ENCODE measurements around the gene DNAI2.
"Not testable (repeated sequence)": the region's sequence is repeated elsewhere in the genome, so short reads cannot be mapped to it uniquely, and the experiment has no call there.

Gene DNAI2

GRCh38 chr17:74271901-74272561, 2.0 kb upstream of the DNAI2 start:
- H3K36me3 ChIP-seq (ENCODE audit: insufficient read depth, low read length): no peaks in the 10 kb centered on the region
- no peak overlapping the region for H3K4me3 ChIP-seq (ENCODE audit: low read length)
- no peaks in the 10 kb centered on the region for H3K9me3 ChIP-seq (ENCODE audit: low read length)
- H3K27me3 ChIP-seq (ENCODE audit: insufficient read depth, low read length): no peaks in the 10 kb centered on the region
- H2AFZ ChIP-seq (ENCODE audit: low read depth, low read length): no peak overlapping the region
- peaks cover 59% of the 10 kb centered on the region for H3K4me1 ChIP-seq (ENCODE audit: insufficient read depth, low read length)

- Histone ChIP-seq H3K4me3 (ENCODE audit: low read length) (no peak overlapping the region), H3K4me1 (ENCODE audit: insufficient read depth, low read length) (peaks cover 67% of the 10 kb centered on the region), H3K9me3 (ENCODE audit: low read length) (no peaks in the 10 kb centered on the region), H2AFZ (ENCODE audit: low read depth, low read length) (no peak overlapping the region), H3K27me3 (ENCODE audit: insufficient read depth, low read length) (no peaks in the 10 kb centered on the region), H3K36me3 (ENCODE audit: insufficient read depth, low read length) (no peaks in the 10 kb centered on the region)
Observed at GRCh38 chr17:74272731-74273201, 1.3 kb upstream of the DNAI2 start.

- Histone ChIP-seq H3K4me3 (ENCODE audit: low read length) (no peak overlapping the region), H3K4me1 (ENCODE audit: insufficient read depth, low read length) (peaks cover 69% of the 10 kb centered on the region), H3K27me3 (ENCODE audit: insufficient read depth, low read length) (no peaks in the 10 kb centered on the region), H3K9me3 (ENCODE audit: low read length) (no peaks in the 10 kb centered on the region), H2AFZ (ENCODE audit: low read depth, low read length) (no peak overlapping the region), H3K36me3 (ENCODE audit: insufficient read depth, low read length) (no peaks in the 10 kb centered on the region)
Observed at GRCh38 chr17:74274709-74275340, 791 bp downstream of the DNAI2 start.

GRCh38 chr17:74276051-74276476, 2.0 kb downstream of the DNAI2 start:
- Histone ChIP-seq H3K36me3 (ENCODE audit: insufficient read depth, low read length) (no peaks in the 10 kb centered on the region), H3K4me3 (ENCODE audit: low read length) (no peak overlapping the region), H3K27me3 (ENCODE audit: insufficient read depth, low read length) (no peaks in the 10 kb centered on the region), H3K4me1 (ENCODE audit: insufficient read depth, low read length) (peaks cover 60% of the 10 kb centered on the region), H2AFZ (ENCODE audit: low read depth, low read length) (no peak overlapping the region), H3K9me3 (ENCODE audit: low read length) (no peaks in the 10 kb centered on the region)

- Histone ChIP-seq H3K4me1 (ENCODE audit: insufficient read depth, low read length) (peaks cover 55% of the 10 kb centered on the region), H2AFZ (ENCODE audit: low read depth, low read length) (no peak overlapping the region), H3K27me3 (ENCODE audit: insufficient read depth, low read length) (no peaks in the 10 kb centered on the region), H3K36me3 (ENCODE audit: insufficient read depth, low read length) (no peaks in the 10 kb centered on the region), H3K9me3 (ENCODE audit: low read length) (no peaks in the 10 kb centered on the region), H3K4me3 (ENCODE audit: low read length) (no peak overlapping the region)
Observed at GRCh38 chr17:74276541-74277009, 2.5 kb downstream of the DNAI2 start.

- Histone ChIP-seq H3K36me3 (ENCODE audit: insufficient read depth, low read length) (no peaks in the 10 kb centered on the region), H2AFZ (ENCODE audit: low read depth, low read length) (no peak overlapping the region), H3K9me3 (ENCODE audit: low read length) (no peaks in the 10 kb centered on the region), H3K27me3 (ENCODE audit: insufficient read depth, low read length) (no peaks in the 10 kb centered on the region), H3K4me3 (ENCODE audit: low read length) (no peak overlapping the region), H3K4me1 (ENCODE audit: insufficient read depth, low read length) (peaks cover 42% of the 10 kb centered on the region)
Observed at GRCh38 chr17:74277935-74278334, 3.9 kb downstream of the DNAI2 start.

DNA sequence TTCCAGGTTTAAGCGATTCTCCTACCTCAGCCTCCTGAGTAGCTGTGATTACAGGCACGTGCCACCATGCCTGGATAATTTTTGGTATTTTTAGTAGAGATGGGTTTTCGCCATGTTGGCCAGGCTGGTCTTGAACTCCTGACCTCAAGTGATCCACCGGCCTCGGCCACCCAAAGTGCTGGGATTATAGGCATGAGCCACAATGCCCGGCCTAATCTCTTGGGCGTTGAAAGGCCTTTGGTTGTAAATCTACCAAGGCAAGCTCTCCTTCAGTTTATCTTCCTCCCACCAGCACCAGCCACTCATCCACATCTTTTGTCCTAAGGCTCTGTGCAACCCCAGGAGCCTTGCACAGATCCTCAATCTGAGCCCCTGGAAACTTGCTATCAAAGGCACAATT, 5.6 kb downstream of the DNAI2 start:
- H3K4me3 ChIP-seq (ENCODE audit: low read length); H3K9me3 ChIP-seq (ENCODE audit: low read length); H3K27me3 ChIP-seq (ENCODE audit: insufficient read depth, low read length); H2AFZ ChIP-seq (ENCODE audit: low read depth, low read length); H3K36me3 ChIP-seq (ENCODE audit: insufficient read depth, low read length): not testable (repeated sequence)
- H3K4me1 ChIP-seq (ENCODE audit: insufficient read depth, low read length): peaks cover 29% of the 10 kb centered on the region

GRCh38 chr17:74280093-74280513, 6.1 kb downstream of the DNAI2 start:
- H3K4me3 ChIP-seq (ENCODE audit: low read length): no peak overlapping the region
- H3K4me1 ChIP-seq (ENCODE audit: insufficient read depth, low read length): peaks cover 27% of the 10 kb centered on the region
- H3K36me3 ChIP-seq (ENCODE audit: insufficient read depth, low read length): no peaks in the 10 kb centered on the region
- H3K27me3 ChIP-seq (ENCODE audit: insufficient read depth, low read length): no peaks in the 10 kb centered on the region
- no peaks in the 10 kb centered on the region for H3K9me3 ChIP-seq (ENCODE audit: low read length)
- H2AFZ ChIP-seq (ENCODE audit: low read depth, low read length): no peak overlapping the region

DNA sequence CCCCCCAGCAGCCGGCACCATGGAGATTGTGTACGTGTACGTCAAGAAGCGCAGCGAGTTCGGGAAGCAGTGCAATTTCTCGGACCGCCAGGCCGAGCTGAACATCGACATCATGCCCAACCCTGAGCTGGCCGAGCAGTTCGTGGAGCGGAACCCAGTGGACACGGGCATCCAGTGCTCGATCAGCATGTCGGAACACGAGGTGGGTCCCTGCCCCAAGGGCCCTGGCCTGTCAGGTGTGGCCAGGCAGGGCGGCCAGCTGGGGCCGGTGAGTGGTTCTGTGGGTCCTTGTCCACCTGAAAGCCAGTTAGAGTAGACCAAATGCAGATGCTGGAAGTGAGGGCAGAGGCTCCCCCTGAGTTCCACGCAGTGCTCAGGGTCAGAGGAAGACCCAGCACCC, 7.8 kb downstream of the DNAI2 start:
- H3K27me3 ChIP-seq (ENCODE audit: insufficient read depth, low read length): no peaks in the 10 kb centered on the region
- H3K9me3 ChIP-seq (ENCODE audit: low read length): no peaks in the 10 kb centered on the region
- H3K36me3 ChIP-seq (ENCODE audit: insufficient read depth, low read length): no peaks in the 10 kb centered on the region
- no peak overlapping the region for H2AFZ ChIP-seq (ENCODE audit: low read depth, low read length)
- no peak overlapping the region for H3K4me3 ChIP-seq (ENCODE audit: low read length)
- H3K4me1 ChIP-seq (ENCODE audit: insufficient read depth, low read length): peaks cover 15% of the 10 kb centered on the region

GRCh38 chr17:74282274-74282586, 8.2 kb downstream of the DNAI2 start:
- H3K4me3 ChIP-seq (ENCODE audit: low read length); H3K27me3 ChIP-seq (ENCODE audit: insufficient read depth, low read length); H2AFZ ChIP-seq (ENCODE audit: low read depth, low read length); H3K9me3 ChIP-seq (ENCODE audit: low read length); H3K36me3 ChIP-seq (ENCODE audit: insufficient read depth, low read length): not testable (repeated sequence)
- H3K4me1 ChIP-seq (ENCODE audit: insufficient read depth, low read length): peaks cover 11% of the 10 kb centered on the region

DNA sequence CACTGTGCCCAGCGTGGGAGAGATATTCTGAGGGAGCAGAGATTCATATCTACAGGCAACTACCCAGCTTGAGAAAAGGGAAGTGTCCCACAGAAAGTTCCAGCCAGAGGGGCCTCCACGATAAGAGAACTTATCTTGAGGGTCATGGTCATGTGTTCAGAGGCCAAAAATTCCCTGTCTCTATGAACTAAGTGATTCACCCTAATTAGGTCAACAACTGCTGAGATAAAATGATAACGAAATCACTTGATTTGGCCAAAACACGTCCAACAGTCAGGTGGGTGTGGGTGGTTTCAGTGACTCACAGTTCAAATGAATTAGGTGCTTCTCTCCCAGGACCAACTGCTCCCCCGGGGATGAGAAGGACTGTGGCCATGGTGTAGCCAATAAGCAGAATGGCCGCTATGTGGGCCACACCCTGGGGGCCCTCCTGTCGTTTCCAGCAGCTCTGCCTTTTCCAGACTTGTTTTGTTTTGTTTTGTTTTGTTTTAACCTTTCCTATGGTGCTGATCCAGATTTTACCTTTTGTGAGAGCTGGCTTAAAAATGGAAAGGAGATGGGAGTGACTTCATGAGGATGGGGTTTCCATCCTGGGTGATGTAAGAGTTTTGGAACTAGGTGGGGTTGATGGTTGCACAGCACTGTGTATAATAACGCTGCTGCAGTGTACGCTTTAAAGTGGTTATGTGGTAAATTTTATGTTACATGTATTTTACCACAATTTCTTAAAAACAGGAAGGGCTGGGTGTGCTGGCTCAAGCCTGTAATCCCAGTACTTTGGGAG, 8.7 kb downstream of the DNAI2 start:
- H3K4me1 ChIP-seq (ENCODE audit: insufficient read depth, low read length): peaks cover 5% of the 10 kb centered on the region
- H3K9me3 ChIP-seq (ENCODE audit: low read length): no peaks in the 10 kb centered on the region
- H3K27me3 ChIP-seq (ENCODE audit: insufficient read depth, low read length): no peaks in the 10 kb centered on the region
- H3K36me3 ChIP-seq (ENCODE audit: insufficient read depth, low read length): no peaks in the 10 kb centered on the region
- H2AFZ ChIP-seq (ENCODE audit: low read depth, low read length): no peak overlapping the region
- no peak overlapping the region for H3K4me3 ChIP-seq (ENCODE audit: low read length)

DNA sequence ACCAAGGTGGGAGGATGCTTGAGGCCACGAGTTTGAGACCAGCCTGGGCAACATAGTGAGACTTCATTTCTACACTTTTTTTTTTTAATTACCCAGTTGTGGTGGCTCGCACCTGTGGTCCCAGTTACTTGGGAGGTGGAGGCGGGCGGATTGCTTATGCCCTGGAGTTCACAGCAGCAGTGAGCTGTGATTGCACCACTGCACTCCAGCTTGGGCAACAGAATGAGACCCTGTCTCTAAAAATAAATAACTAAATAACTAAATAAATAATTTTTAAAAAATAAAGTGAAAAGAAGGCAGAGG, 9.3 kb downstream of the DNAI2 start:
- Histone ChIP-seq H3K27me3 (ENCODE audit: insufficient read depth, low read length) (no peaks in the 10 kb centered on the region), H3K9me3 (ENCODE audit: low read length) (no peaks in the 10 kb centered on the region), H3K4me1 (ENCODE audit: insufficient read depth, low read length) (peaks cover 3% of the 10 kb centered on the region), H2AFZ (ENCODE audit: low read depth, low read length) (no peak overlapping the region), H3K36me3 (ENCODE audit: insufficient read depth, low read length) (no peaks in the 10 kb centered on the region), H3K4me3 (ENCODE audit: low read length) (no peak overlapping the region)

- no peaks in the 10 kb centered on the region for H3K36me3 ChIP-seq (ENCODE audit: insufficient read depth, low read length)
- peaks cover 11% of the 10 kb centered on the region for H3K4me1 ChIP-seq (ENCODE audit: insufficient read depth, low read length)
- no peak overlapping the region for H3K4me3 ChIP-seq (ENCODE audit: low read length)
- no peaks in the 10 kb centered on the region for H3K9me3 ChIP-seq (ENCODE audit: low read length)
- no peaks in the 10 kb centered on the region for H3K27me3 ChIP-seq (ENCODE audit: insufficient read depth, low read length)
- H2AFZ ChIP-seq (ENCODE audit: low read depth, low read length): no peak overlapping the region
Observed at GRCh38 chr17:74287031-74287602, 13.1 kb downstream of the DNAI2 start.
